ENCODE data around the gene BLOC1S2. TPM values are rescaled to one million over a fixed set of nuclear protein-coding genes. Genes with fewer than 3 reads are reported as not detected.

Gene BLOC1S2
- total RNA-seq, 1 donor from 2014 or later = 107 TPM

- Histone ChIP-seq H3K27me3 (ENCODE audit: control insufficient read depth, insufficient read depth, low read length) (peaks cover 17% of the 10 kb centered on the region), H3K36me3 (ENCODE audit: control insufficient read depth, insufficient read depth, low read length) (no peaks in the 10 kb centered on the region), H3K4me3 (ENCODE audit: low read depth, low read length) (no peak overlapping the region)
- TF ChIP-seq CTCF (IDR thresholded peaks at IDR 0.05; ENCODE audit: insufficient read depth, low read length, severe bottlenecking) = no peak
- no peak for FAIRE-seq
- DNase-seq (ENCODE audit: low read depth) = no peak
These were observed 41.7 kb upstream of the BLOC1S2 start for GRCh38 chr10:100328198-100328597.

DNA sequence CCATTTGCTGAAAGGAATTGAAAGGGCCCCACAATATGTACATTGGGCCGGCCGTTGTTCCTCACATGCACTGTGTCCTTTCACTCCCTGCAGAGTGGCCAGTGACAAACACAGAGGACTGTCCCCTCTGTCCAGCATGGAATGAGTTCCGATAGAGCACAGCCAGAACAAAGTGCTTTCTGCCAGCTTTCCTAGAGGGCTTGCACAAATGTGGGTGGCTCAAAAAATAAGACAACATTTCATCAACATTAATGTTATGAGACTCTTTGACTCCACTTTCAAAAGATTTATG, 41.2 kb upstream of the BLOC1S2 start:
- peaks cover 15% of the 10 kb centered on the region for H3K27me3 ChIP-seq (ENCODE audit: control insufficient read depth, insufficient read depth, low read length)
- no peak for FAIRE-seq
- TF ChIP-seq CTCF (IDR thresholded peaks at IDR 0.05; ENCODE audit: insufficient read depth, low read length, severe bottlenecking) = no peak
- H3K36me3 ChIP-seq (ENCODE audit: control insufficient read depth, insufficient read depth, low read length) = no peaks in the 10 kb centered on the region
- no peak for DNase-seq (ENCODE audit: low read depth)
- H3K4me3 ChIP-seq (ENCODE audit: low read depth, low read length) = no peak overlapping the region

DNA sequence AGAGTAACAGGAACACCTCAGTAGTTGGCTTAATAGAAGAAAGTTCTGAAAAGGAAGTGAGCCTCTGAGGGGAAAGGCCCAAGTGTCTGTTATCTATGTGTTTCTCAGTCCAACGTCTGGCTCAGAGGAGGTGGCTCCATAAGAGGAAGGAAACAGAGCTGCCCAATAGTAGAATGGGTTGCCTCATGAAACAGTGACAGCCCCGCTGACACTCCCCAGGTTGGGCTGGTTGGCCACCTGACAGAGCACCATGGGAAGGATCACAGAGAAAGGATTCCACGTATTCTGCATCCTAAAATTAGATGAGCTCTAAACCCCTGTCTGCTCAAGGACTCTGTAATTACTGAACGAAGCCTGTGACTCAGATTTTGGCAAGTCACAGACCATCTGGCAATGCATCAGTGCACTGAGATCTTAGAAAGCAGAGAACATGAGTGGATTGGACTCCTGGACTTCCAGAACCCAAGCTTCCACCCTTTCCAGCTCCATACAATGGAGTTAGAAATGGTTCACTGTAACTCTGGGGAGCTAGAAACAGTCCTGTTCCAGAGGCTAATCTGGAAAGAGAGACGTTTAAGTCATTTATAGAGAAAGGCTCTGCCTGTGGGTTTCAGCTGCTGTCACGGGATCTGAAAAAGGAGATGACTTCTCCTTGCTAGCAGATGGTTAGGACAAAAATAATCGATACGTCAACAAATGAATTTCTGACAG, 40.7 kb upstream of the BLOC1S2 start:
- DNase-seq (ENCODE audit: low read depth) = no peak

DNA sequence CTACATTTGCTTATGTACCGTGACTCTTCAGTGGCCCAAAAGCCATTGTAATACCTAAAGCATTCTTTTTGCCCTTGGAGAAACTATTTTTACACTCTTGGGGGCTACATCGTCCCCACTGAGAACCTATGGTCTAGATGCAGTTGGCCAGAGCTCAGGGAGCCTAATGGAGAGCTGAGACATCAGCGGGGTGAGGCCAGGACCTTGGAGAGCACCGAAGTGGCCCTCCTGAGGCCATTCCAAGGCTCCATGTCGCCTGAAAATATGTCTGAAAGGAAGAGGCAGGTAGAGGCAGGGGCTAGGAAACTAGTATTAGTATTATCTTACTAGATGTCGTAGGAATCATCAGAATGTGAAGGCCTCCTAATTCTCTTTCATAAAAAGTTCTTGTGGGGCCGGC, 38.7 kb upstream of the BLOC1S2 start:
- Histone ChIP-seq H3K4me3 (ENCODE audit: low read depth, low read length) (no peak overlapping the region), H3K27me3 (ENCODE audit: control insufficient read depth, insufficient read depth, low read length) (peaks cover 5% of the 10 kb centered on the region), H3K36me3 (ENCODE audit: control insufficient read depth, insufficient read depth, low read length) (no peaks in the 10 kb centered on the region)
- FAIRE-seq = no peak
- no peak for DNase-seq (ENCODE audit: low read depth)
- TF ChIP-seq CTCF (IDR thresholded peaks at IDR 0.05; ENCODE audit: insufficient read depth, low read length, severe bottlenecking) = no peak

More for the DNA sequence above, 40.7 kb upstream of the BLOC1S2 start:
- no peak overlapping the region for H3K4me3 ChIP-seq (ENCODE audit: low read depth, low read length)
- no peaks in the 10 kb centered on the region for H3K36me3 ChIP-seq (ENCODE audit: control insufficient read depth, insufficient read depth, low read length)
- TF ChIP-seq CTCF (IDR thresholded peaks at IDR 0.05; ENCODE audit: insufficient read depth, low read length, severe bottlenecking) = no peak
- peaks cover 15% of the 10 kb centered on the region for H3K27me3 ChIP-seq (ENCODE audit: control insufficient read depth, insufficient read depth, low read length)
- FAIRE-seq = no peak

GRCh38 chr10:100319707-100320402, 33.4 kb upstream of the BLOC1S2 start:
- no peak overlapping the region for H3K4me3 ChIP-seq (ENCODE audit: low read depth, low read length)
- H3K36me3 ChIP-seq (ENCODE audit: control insufficient read depth, insufficient read depth, low read length) = no peaks in the 10 kb centered on the region
- no peak for TF ChIP-seq CTCF (IDR thresholded peaks at IDR 0.05; ENCODE audit: insufficient read depth, low read length, severe bottlenecking)
- FAIRE-seq (no peak), DNase-seq (ENCODE audit: low read depth) (no peak)
- peaks cover 2% of the 10 kb centered on the region for H3K27me3 ChIP-seq (ENCODE audit: control insufficient read depth, insufficient read depth, low read length)

Measured in bronchial epithelial cell (primary cell).